Ascending aorta (tissue), 2 donors: Measurements from ENCODE around the gene ACBD7. TPM values are rescaled to one million over a fixed set of nuclear protein-coding genes. Genes with fewer than 3 reads are reported as not detected.

ENCODE experiments used
- DNase-seq, 2 donors: peaks; one replicate each; pipeline ENCODE4 v3.0.0-alpha.2; 2019; ENCODE audit warnings: low spot score in 2 of 2
- H3K27ac ChIP-seq, 2 donors: fragments of 200-600 bp; sonication (generic); one replicate each; pipeline ENCODE4 v1.5.1; 2016 to 2017; ENCODE audit warnings: mild to moderate bottlenecking in 1 of 2
- H3K27me3 ChIP-seq: fragments of 200-600 bp; sonication (generic); one replicate; pipeline ENCODE4 v1.5.1; 2017
- H3K36me3 ChIP-seq, 2 donors: fragments of 200-600 bp; sonication (generic); one replicate each; pipeline ENCODE4 v1.5.1; 2016
- H3K4me1 ChIP-seq, 2 donors: fragments of 200-600 bp; sonication (generic); one replicate each; pipeline ENCODE4 v1.5.1; 2016 to 2017; ENCODE audit warnings: mild to moderate bottlenecking in 1 of 2
- H3K4me3 ChIP-seq, 2 donors: fragments of 200-600 bp; sonication (generic); one replicate each; pipeline ENCODE4 v1.5.1; 2016 to 2017; ENCODE audit warnings: mild to moderate bottlenecking in 1 of 2
- H3K9me3 ChIP-seq, 2 donors: fragments of 200-600 bp; sonication (generic); one replicate each; pipeline ENCODE4 v1.5.1; 2016
- intact Hi-C: fragments of 100-400 bp; cut with DNase I; formaldehyde crosslinking; loops from one replicate; pipeline ENCODE4 v1.15.1; 2023
- total RNA-seq: library from RNA; depleted of rRNA; stranded (reverse); fragments of >200 nt; gene quantifications from one replicate; pipeline ENCODE4 v1.1.0, GENCODE V29; 2016
- TF ChIP-seq, protein P1 (sequence below), 3 experiments: fragments of 200-600 bp in 2 of 3; fragments of 450-650 bp in 1 of 3; sonication (generic) in 2 of 3; IDR thresholded peaks; one replicate each; pipeline ENCODE4 v1.5.1; 2016 to 2019; ENCODE audit warnings: antibody characterized with exemption in 3 of 3, mild to moderate bottlenecking in 1 of 3, moderate library complexity in 1 of 3

Gene ACBD7
- total RNA-seq, 1 donor from 2014 or later: not detected

DNA sequence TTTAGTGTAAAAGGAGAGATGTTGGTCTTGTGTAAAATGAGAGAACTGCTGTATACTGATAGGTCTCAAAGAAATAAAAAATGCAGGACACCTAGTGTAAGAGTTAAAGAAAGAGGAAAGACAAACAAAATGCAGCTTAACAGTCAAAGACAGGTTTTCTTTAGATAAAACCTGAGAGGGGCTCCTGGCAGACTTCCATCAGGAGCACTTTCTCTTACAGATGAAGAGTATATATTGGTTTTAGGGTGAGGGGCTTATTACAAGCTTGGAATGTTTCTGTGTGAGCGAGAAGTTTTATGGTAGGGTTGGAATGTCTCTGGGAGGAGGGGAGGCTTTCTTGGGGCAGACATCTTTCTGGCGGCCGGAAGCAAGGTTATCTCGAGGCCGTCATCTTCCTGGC lies 16.2 kb downstream of the ACBD7 start:
- intact Hi-C loops: no loop called here
- no peak for DNase-seq
- Histone ChIP-seq H3K36me3 (no peaks in the 10 kb centered on the region), H3K27me3 (no peaks in the 10 kb centered on the region), H3K27ac (no peak overlapping the region), H3K4me1 (no peaks in the 10 kb centered on the region), H3K4me3 (no peak overlapping the region), H3K9me3 (no peaks in the 10 kb centered on the region)
- TF ChIP-seq, protein P1, sequence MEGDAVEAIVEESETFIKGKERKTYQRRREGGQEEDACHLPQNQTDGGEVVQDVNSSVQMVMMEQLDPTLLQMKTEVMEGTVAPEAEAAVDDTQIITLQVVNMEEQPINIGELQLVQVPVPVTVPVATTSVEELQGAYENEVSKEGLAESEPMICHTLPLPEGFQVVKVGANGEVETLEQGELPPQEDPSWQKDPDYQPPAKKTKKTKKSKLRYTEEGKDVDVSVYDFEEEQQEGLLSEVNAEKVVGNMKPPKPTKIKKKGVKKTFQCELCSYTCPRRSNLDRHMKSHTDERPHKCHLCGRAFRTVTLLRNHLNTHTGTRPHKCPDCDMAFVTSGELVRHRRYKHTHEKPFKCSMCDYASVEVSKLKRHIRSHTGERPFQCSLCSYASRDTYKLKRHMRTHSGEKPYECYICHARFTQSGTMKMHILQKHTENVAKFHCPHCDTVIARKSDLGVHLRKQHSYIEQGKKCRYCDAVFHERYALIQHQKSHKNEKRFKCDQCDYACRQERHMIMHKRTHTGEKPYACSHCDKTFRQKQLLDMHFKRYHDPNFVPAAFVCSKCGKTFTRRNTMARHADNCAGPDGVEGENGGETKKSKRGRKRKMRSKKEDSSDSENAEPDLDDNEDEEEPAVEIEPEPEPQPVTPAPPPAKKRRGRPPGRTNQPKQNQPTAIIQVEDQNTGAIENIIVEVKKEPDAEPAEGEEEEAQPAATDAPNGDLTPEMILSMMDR (IDR thresholded peaks at IDR 0.05): no peak

DNA sequence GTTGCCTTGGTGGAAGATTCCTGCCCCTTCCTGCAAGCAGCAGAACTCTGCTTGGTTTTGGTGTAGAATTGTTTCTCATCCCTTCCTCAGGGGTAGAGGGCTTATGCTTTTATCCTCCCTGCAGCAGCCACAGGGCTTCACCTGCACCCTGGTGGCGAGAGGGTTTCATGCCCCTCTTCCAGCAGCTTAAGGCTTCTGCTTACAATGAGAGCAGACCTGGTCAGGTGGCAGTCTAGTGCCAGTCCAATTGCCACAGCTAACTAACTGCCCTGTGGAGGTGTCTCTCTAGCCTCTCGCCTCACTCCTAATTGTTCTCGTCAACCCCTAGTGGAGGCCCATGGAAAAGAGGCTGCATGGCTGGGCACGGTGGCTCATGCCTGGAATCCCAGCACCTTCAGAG lies 19.3 kb downstream of the ACBD7 start:
- H3K27me3 ChIP-seq: no peaks in the 10 kb centered on the region
- DNase-seq: no peak
- H3K36me3 ChIP-seq: no peaks in the 10 kb centered on the region
- H3K4me1 ChIP-seq: no peaks in the 10 kb centered on the region
- intact Hi-C loops: no loop called here
- TF ChIP-seq, protein P1 (IDR thresholded peaks at IDR 0.05): no peak
- no peak overlapping the region for H3K27ac ChIP-seq
- H3K9me3 ChIP-seq: peaks cover 4 to 10% of the 10 kb centered on the region in 2 donors
- H3K4me3 ChIP-seq: no peak overlapping the region

DNA sequence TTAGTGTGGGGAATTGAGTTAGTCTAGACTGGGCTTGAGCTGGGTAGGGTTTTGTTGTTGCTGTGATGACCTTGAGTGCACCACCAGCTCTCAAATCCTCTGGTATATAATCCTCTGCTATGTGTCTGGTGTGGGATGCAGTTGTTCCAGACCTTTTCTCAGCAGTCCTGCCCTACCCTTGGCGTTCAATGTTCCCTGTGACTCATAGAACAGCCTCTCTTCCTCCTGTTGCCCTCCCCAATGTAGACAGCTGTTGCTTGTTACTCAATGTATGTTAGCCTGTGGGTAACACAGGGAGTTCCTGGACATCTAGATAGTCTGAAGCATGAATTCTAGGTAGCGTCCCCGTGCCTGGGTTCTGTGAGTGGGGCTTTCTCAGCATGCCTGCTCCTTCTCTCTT lies 19.8 kb downstream of the ACBD7 start:
- intact Hi-C loops: no loop called here
- H3K27me3 ChIP-seq: no peaks in the 10 kb centered on the region
- no peaks in the 10 kb centered on the region for H3K36me3 ChIP-seq
- no peak for DNase-seq
- H3K4me3 ChIP-seq: no peak overlapping the region
- H3K4me1 ChIP-seq: no peaks in the 10 kb centered on the region
- TF ChIP-seq, protein P1 (IDR thresholded peaks at IDR 0.05): no peak
- no peak overlapping the region for H3K27ac ChIP-seq
- H3K9me3 ChIP-seq: peaks cover 4 to 10% of the 10 kb centered on the region in 2 donors

DNA sequence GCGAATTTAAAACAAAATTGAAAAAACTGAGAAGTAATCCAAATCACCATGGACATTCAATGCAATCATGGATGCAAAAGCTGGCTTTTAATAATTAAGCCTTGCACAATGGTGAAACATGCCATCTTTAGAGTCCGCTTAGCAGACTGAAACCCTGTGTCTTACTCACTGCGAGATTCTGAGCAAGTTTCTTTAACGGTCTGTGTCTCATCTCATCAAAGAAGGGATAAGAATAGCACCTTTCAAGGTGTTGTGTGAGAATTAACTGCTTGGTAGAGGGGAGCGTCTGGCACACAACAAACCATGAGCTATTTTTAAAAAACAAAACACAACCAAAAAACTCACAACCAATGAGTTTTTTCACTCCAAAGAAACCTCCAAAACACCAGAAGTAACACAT lies 21.4 kb downstream of the ACBD7 start:
- Histone ChIP-seq H3K4me3 (no peak overlapping the region), H3K36me3 (no peaks in the 10 kb centered on the region), H3K27me3 (no peaks in the 10 kb centered on the region), H3K27ac (no peak overlapping the region), H3K9me3 (peaks cover 4 to 10% of the 10 kb centered on the region in 2 donors), H3K4me1 (no peaks in the 10 kb centered on the region)
- DNase-seq: no peak
- TF ChIP-seq, protein P1 (IDR thresholded peaks at IDR 0.05): no peak
- intact Hi-C loops: no loop called here

DNA sequence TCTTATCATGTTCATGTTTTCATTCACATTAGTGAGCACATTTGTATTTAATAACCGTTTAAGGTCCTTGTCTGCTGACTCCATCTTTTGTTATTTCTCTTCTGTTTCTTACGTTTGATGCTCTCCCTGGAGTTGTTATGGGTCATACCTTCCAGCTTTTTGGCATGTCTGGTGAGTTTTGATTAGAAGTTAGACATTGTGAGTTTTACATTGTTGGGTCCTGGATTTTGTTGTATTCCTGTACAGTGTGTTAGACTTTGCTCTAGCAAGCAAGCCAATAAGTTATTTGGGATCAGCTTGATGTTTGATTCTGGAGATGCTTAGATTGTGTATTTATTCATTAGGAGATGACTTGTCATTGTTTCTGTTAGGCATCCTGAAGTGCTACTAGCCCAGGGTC lies 27.9 kb downstream of the ACBD7 start:
- no peaks in the 10 kb centered on the region for H3K27me3 ChIP-seq
- H3K4me3 ChIP-seq: no peak overlapping the region
- DNase-seq: no peak

More for the DNA sequence above, 27.9 kb downstream of the ACBD7 start:
- peaks cover 0 to 7% of the 10 kb centered on the region in 2 donors for H3K9me3 ChIP-seq
- intact Hi-C loops: no loop called here
- no peaks in the 10 kb centered on the region for H3K36me3 ChIP-seq
- H3K4me1 ChIP-seq: no peaks in the 10 kb centered on the region
- TF ChIP-seq, protein P1 (IDR thresholded peaks at IDR 0.05): no peak
- no peak overlapping the region for H3K27ac ChIP-seq
